SK-N-SH treated with all-trans-retinoic acid at 6 μM for 48 hours (cell line): ENCODE data around the gene CEP131.

Experiments used
- ATAC-seq: fragments of 200-7000 bp; cut with Tn5 transposase; 3 replicates; pipeline ENCODE4 v1.9.1; 2020; ENCODE audit warnings: mild to moderate bottlenecking, moderate library complexity
- ARNTL ChIP-seq: fragments of 450-650 bp; formaldehyde crosslinking; IDR thresholded peaks from 2 replicates; pipeline ENCODE4 v1.5.0; 2020; ENCODE audit warnings: low read depth, mild to moderate bottlenecking, moderate library complexity, borderline replicate concordance
- BACH2 ChIP-seq: fragments of 250-450 bp; sonication (Bioruptor Pico); IDR thresholded peaks from 2 replicates; pipeline ENCODE4 v1.9.0; 2021; ENCODE audit warnings: mild to moderate bottlenecking, borderline replicate concordance
- CSRNP3 ChIP-seq: fragments of 250-450 bp; sonication (Bioruptor Pico); IDR thresholded peaks from 2 replicates; pipeline ENCODE4 v1.5.1; 2021; ENCODE audit warnings: mild to moderate bottlenecking, moderate library complexity
- ESRRG ChIP-seq: fragments of 250-450 bp; sonication (Bioruptor Pico); IDR thresholded peaks from 2 replicates; pipeline ENCODE4 v1.6.1; 2021; ENCODE audit warnings: mild to moderate bottlenecking
- GLIS3 ChIP-seq: fragments of 250-450 bp; sonication (Bioruptor Pico); IDR thresholded peaks from 2 replicates; pipeline ENCODE4 v1.5.0; 2020; ENCODE audit warnings: mild to moderate bottlenecking, moderate library complexity
- ISL1 ChIP-seq: fragments of 250-450 bp; sonication (Bioruptor Pico); IDR thresholded peaks from 2 replicates; pipeline ENCODE4 v2.1.2; 2022; ENCODE audit warnings: mild to moderate bottlenecking, moderate library complexity
- OSR1 ChIP-seq: fragments of 250-450 bp; sonication (Bioruptor Pico); IDR thresholded peaks from 2 replicates; pipeline ENCODE4 v1.8.0; 2022; ENCODE audit warnings: moderate library complexity, mild to moderate bottlenecking, inconsistent platforms
- PPARA ChIP-seq: fragments of 250-450 bp; sonication (Bioruptor Pico); IDR thresholded peaks from 2 replicates; pipeline ENCODE4 v1.5.0; 2020; ENCODE audit warnings: mild to moderate bottlenecking, borderline replicate concordance
- RARB ChIP-seq: fragments of 250-450 bp; sonication (Bioruptor Pico); IDR thresholded peaks from 2 replicates; pipeline ENCODE4 v1.8.0; 2021; ENCODE audit warnings: mild to moderate bottlenecking, moderate library complexity
- SNAI2 ChIP-seq: fragments of 250-450 bp; sonication (Bioruptor Pico); IDR thresholded peaks from 2 replicates; pipeline ENCODE4 v1.5.0; 2020; ENCODE audit warnings: mild to moderate bottlenecking, moderate library complexity
- TCF4 ChIP-seq: fragments of 250-450 bp; sonication (Bioruptor Pico); IDR thresholded peaks from 2 replicates; pipeline ENCODE4 v1.8.0; 2021; ENCODE audit warnings: mild to moderate bottlenecking, moderate library complexity, borderline replicate concordance
- TOX ChIP-seq: fragments of 250-450 bp; sonication (Bioruptor Pico); IDR thresholded peaks from 2 replicates; pipeline ENCODE4 v1.8.0; 2021; ENCODE audit warnings: mild to moderate bottlenecking, moderate library complexity, borderline replicate concordance
- TSHZ2 ChIP-seq: fragments of 250-450 bp; sonication (Bioruptor Pico); IDR thresholded peaks from 2 replicates; pipeline ENCODE4 v1.5.0; 2020; ENCODE audit warnings: mild to moderate bottlenecking, moderate library complexity
- ZC3H10 ChIP-seq: fragments of 250-450 bp; sonication (Bioruptor Pico); IDR thresholded peaks from 2 replicates; pipeline ENCODE4 v1.5.1; 2021; ENCODE audit warnings: mild to moderate bottlenecking, moderate library complexity
- ZFP3 ChIP-seq: fragments of 250-450 bp; sonication (Bioruptor Pico); IDR thresholded peaks from 2 replicates; pipeline ENCODE4 v1.5.0; 2020; ENCODE audit warnings: mild to moderate bottlenecking, moderate library complexity
- ZFP30 ChIP-seq: fragments of 450-650 bp; formaldehyde crosslinking; IDR thresholded peaks from 2 replicates; pipeline ENCODE4 v1.5.0; 2022; ENCODE audit warnings: mild to moderate bottlenecking, moderate library complexity
- ZNF565 ChIP-seq: fragments of 450-650 bp; formaldehyde crosslinking; conservative IDR thresholded peaks from 2 replicates; pipeline ENCODE4 v1.5.0; 2020; ENCODE audit warnings: low read depth, mild to moderate bottlenecking, moderate library complexity
- ZNF70 ChIP-seq: fragments of 450-650 bp; formaldehyde crosslinking; IDR thresholded peaks from 2 replicates; pipeline ENCODE4 v1.5.0; 2020; ENCODE audit warnings: mild to moderate bottlenecking, moderate library complexity
- ZNF8 ChIP-seq: fragments of 450-650 bp; formaldehyde crosslinking; IDR thresholded peaks from 2 replicates; pipeline ENCODE4 v1.5.0; 2020; ENCODE audit warnings: mild to moderate bottlenecking, moderate library complexity
- TF ChIP-seq, protein P1 (sequence below): fragments of 250-450 bp; sonication (Bioruptor Pico); IDR thresholded peaks from 2 replicates; pipeline ENCODE4 v1.8.0; 2021; ENCODE audit warnings: low read depth, mild to moderate bottlenecking, moderate library complexity, borderline replicate concordance

CEP131 gene

GRCh38 chr17:81200695-81201580 lies 21.8 kb downstream of the CEP131 start:
- ATAC-seq: peak; percentile 95
- no peak for TF ChIP-seq GLIS3 (CRISPR knock-in tag)

GRCh38 chr17:81200201-81200600 lies 22.6 kb downstream of the CEP131 start:
- no peak for ATAC-seq
- TF ChIP-seq OSR1 (CRISPR knock-in tag) (no peak), ZFP30 (no peak), ZNF565 (CRISPR knock-in tag) (no peak), TOX (CRISPR knock-in tag) (no peak), TSHZ2 (no peak), PPARA (no peak), ISL1 (CRISPR knock-in tag) (no peak), SNAI2 (no peak), ZNF8 (no peak)

DNA sequence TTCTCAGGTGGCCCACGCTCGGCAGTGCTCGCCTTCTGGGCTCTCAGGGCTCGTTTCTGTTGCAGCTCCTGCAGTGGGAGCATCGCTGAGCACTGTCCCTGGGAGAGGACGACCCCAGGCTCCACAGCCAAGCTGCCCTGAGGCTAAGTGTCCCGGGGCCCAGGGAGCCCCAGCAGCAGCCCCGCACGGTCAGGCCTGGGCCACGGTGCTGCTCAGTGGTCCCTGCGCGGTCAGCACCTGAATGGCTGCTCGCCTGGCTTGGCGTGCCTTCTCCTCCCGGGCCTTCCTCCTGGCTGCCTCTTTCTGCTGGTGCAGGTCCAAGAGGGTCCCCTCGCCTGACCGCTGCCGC lies 23.3 kb downstream of the CEP131 start:
- TF ChIP-seq ISL1 (CRISPR knock-in tag) (no peak), PPARA (no peak), ZNF8 (no peak), RARB (CRISPR knock-in tag) (no peak), ESRRG (CRISPR knock-in tag) (no peak), ZFP30 (no peak), ZNF565 (CRISPR knock-in tag) (no peak), CSRNP3 (no peak), TSHZ2 (no peak), TCF4 (no peak), BACH2 (CRISPR knock-in tag) (no peak), SNAI2 (no peak), OSR1 (CRISPR knock-in tag) (no peak), ZFP3 (CRISPR knock-in tag) (no peak), ZNF70 (no peak), ARNTL (CRISPR knock-in tag) (no peak), ZC3H10 (CRISPR knock-in tag) (no peak)
- TF ChIP-seq, protein P1, sequence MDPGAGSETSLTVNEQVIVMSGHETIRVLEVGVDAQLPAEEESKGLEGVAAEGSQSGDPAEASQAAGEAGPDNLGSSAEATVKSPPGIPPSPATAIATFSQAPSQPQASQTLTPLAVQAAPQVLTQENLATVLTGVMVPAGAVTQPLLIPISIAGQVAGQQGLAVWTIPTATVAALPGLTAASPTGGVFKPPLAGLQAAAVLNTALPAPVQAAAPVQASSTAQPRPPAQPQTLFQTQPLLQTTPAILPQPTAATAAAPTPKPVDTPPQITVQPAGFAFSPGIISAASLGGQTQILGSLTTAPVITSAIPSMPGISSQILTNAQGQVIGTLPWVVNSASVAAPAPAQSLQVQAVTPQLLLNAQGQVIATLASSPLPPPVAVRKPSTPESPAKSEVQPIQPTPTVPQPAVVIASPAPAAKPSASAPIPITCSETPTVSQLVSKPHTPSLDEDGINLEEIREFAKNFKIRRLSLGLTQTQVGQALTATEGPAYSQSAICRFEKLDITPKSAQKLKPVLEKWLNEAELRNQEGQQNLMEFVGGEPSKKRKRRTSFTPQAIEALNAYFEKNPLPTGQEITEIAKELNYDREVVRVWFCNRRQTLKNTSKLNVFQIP (CRISPR knock-in tag): no peak
- no peak for ATAC-seq
